DND-41 (cell line): Measurements from ENCODE around the gene NUMA1.

ENCODE experiments used
- ATAC-seq: fragments of 200-7000 bp; cut with Tn5 transposase; 3 replicates; pipeline ENCODE4 v1.9.1; 2021; ENCODE audit warnings: low read depth; ENCODE audit not compliant: insufficient read depth
- DNase-seq: peaks from one replicate; pipeline ENCODE4 v3.0.0-alpha.2; 2020
- H2AFZ ChIP-seq: 2 replicates; pipeline ENCODE4 v1.6.0; 2012; ENCODE audit warnings: low read depth, low read length
- H3K27ac ChIP-seq: 2 replicates; pipeline ENCODE4 v1.5.1; 2012; ENCODE audit warnings: low read length, inconsistent platforms
- H3K27me3 ChIP-seq: fragments of 200-600 bp; sonication (generic); 2 replicates; pipeline ENCODE4 v1.6.0; 2012; ENCODE audit warnings: low read length, mild to moderate bottlenecking, inconsistent platforms; ENCODE audit not compliant: insufficient read depth, poor library complexity
- H3K36me3 ChIP-seq: 2 replicates; pipeline ENCODE4 v1.5.1; 2012; ENCODE audit warnings: low read length, inconsistent platforms; ENCODE audit not compliant: insufficient read depth
- H3K4me1 ChIP-seq: 2 replicates; pipeline ENCODE4 v1.5.1; 2012; ENCODE audit warnings: mild to moderate bottlenecking, low read length; ENCODE audit not compliant: insufficient read depth
- H3K4me2 ChIP-seq: 2 replicates; pipeline ENCODE4 v1.6.0; 2012; ENCODE audit warnings: mild to moderate bottlenecking, moderate library complexity, low read length, inconsistent platforms; ENCODE audit not compliant: insufficient read depth
- H3K4me3 ChIP-seq, 2 experiments: fragments of 200-600 bp in 1 of 2; shearing (Covaris generic) in 1 of 2; 2 replicates each; pipeline ENCODE4 v1.5.1; 2012 to 2016; ENCODE audit warnings: inconsistent platforms in 2 of 2, low read length in 2 of 2, mild to moderate bottlenecking in 2 of 2, low read depth in 1 of 2, moderate library complexity in 1 of 2
- H3K79me2 ChIP-seq: 2 replicates; pipeline ENCODE4 v1.6.0; 2012; ENCODE audit warnings: low read length, inconsistent platforms; ENCODE audit not compliant: insufficient read depth
- H3K9ac ChIP-seq: 2 replicates; pipeline ENCODE4 v1.6.0; 2012; ENCODE audit warnings: low read depth, mild to moderate bottlenecking, inconsistent platforms, low read length, moderate library complexity
- H3K9me3 ChIP-seq: 2 replicates; pipeline ENCODE4 v1.5.1; 2012; ENCODE audit warnings: low read length, moderate library complexity, mild to moderate bottlenecking, inconsistent platforms; ENCODE audit not compliant: insufficient read depth, severe bottlenecking
- H4K20me1 ChIP-seq: 2 replicates; pipeline ENCODE4 v1.6.0; 2012; ENCODE audit warnings: low read length; ENCODE audit not compliant: insufficient read depth
- EZH2 ChIP-seq: IDR thresholded peaks from 3 replicates; pipeline ENCODE4 v1.6.1; 2012; ENCODE audit warnings: borderline replicate concordance, low read depth, mild to moderate bottlenecking, moderate library complexity, low read length, inconsistent platforms; ENCODE audit not compliant: severe bottlenecking
- TF ChIP-seq, protein P1 (sequence below): IDR thresholded peaks from 2 replicates; pipeline ENCODE4 v1.5.1; 2012; ENCODE audit warnings: borderline replicate concordance, low read length, moderate library complexity, mild to moderate bottlenecking; ENCODE audit not compliant: poor library complexity, severe bottlenecking; ENCODE audit errors: extremely low read depth

The NUMA1 gene

DNA sequence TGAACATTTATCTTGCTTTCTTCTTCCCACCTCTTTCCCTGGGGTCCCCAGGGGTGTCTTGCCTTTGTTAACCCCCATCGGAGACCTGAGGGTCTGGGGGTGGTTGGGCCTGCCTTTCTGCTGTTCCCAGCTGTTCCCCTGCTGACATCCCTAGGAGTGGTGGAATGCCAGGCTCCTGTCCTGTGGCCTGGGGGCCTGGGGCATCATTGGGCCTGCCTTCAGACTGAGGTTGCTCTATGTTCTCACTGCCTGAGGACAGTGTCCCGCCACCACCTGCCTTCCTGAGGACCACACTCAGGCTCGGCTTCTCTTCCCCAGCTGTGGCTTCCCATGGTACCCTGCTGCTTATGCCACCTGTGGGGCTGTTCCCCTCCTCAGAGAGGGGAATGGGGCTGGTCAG lies 82.7 kb downstream of the NUMA1 start:
- no peak overlapping the region for H2AFZ ChIP-seq
- H3K27ac ChIP-seq, result no peak overlapping the region
- no peaks in the 10 kb centered on the region for H3K27me3 ChIP-seq
- H3K36me3 ChIP-seq, result peaks cover 23% of the 10 kb centered on the region
- H4K20me1 ChIP-seq, result peaks cover 7% of the 10 kb centered on the region
- no peak overlapping the region for H3K4me2 ChIP-seq
- H3K9ac ChIP-seq, result no peak overlapping the region
- no peaks in the 10 kb centered on the region for H3K79me2 ChIP-seq
- H3K9me3 ChIP-seq, result no peaks in the 10 kb centered on the region
- H3K4me1 ChIP-seq, result no peaks in the 10 kb centered on the region
- DNase-seq (no peak), ATAC-seq (no peak)
- H3K4me3 ChIP-seq, result no peak overlapping the region
- TF ChIP-seq, protein P1, sequence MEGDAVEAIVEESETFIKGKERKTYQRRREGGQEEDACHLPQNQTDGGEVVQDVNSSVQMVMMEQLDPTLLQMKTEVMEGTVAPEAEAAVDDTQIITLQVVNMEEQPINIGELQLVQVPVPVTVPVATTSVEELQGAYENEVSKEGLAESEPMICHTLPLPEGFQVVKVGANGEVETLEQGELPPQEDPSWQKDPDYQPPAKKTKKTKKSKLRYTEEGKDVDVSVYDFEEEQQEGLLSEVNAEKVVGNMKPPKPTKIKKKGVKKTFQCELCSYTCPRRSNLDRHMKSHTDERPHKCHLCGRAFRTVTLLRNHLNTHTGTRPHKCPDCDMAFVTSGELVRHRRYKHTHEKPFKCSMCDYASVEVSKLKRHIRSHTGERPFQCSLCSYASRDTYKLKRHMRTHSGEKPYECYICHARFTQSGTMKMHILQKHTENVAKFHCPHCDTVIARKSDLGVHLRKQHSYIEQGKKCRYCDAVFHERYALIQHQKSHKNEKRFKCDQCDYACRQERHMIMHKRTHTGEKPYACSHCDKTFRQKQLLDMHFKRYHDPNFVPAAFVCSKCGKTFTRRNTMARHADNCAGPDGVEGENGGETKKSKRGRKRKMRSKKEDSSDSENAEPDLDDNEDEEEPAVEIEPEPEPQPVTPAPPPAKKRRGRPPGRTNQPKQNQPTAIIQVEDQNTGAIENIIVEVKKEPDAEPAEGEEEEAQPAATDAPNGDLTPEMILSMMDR, result no peak

DNA sequence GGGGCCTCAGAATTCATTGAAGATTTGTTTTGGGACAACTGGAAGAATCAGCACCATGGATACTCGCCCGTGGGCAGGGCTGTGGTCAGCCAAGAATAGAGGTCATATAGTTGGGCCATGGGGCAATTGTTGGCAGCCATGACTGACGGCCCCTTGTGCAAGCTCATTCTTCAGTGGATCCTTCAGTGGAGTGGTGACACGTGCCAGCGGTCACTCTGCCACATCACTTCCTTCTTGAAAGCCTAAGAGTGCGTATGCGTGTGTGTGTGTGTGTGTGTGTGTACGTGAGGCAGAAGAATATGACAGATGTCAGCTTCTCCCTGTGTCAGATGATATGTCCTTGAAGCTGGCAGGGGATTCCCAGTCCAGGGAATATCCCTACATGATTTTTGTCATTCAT lies 83.4 kb downstream of the NUMA1 start:
- Histone ChIP-seq H3K4me1 (no peaks in the 10 kb centered on the region), H3K4me2 (no peak overlapping the region), H3K79me2 (no peaks in the 10 kb centered on the region), H3K9ac (no peak overlapping the region), H3K27me3 (no peaks in the 10 kb centered on the region), H3K4me3 (no peak overlapping the region), H3K27ac (no peak overlapping the region), H4K20me1 (peaks cover 7% of the 10 kb centered on the region), H3K36me3 (peaks cover 17% of the 10 kb centered on the region), H3K9me3 (no peaks in the 10 kb centered on the region), H2AFZ (no peak overlapping the region)
- no peak for ATAC-seq
- no peak for DNase-seq
- TF ChIP-seq, protein P1, result no peak
- TF ChIP-seq EZH2, result no peak

DNA sequence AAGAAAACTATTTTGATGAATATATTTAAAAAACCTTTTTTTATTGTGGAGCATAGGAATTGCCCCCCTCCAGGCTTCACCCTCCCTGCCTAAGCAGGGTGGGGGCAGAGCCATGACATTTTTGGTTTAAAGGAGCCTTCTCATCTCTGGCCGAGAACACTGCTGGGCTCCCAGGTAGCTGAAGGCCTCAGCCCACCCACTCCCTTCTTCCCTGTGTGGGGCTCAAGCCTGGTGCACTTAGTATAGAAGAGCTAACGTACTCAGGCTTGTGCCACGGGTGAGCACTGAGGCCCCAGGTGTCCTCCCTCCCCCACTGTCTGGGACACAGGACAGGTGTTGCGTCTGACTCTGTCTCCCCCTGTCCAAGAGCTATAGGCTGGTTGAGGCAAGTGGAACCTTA lies 83.8 kb downstream of the NUMA1 start:
- Histone ChIP-seq H3K27me3 (no peaks in the 10 kb centered on the region), H3K4me2 (no peak overlapping the region), H3K4me1 (no peaks in the 10 kb centered on the region), H3K9ac (no peak overlapping the region), H3K36me3 (peaks cover 13% of the 10 kb centered on the region), H2AFZ (no peak overlapping the region), H3K27ac (no peak overlapping the region), H4K20me1 (peaks cover 7% of the 10 kb centered on the region), H3K79me2 (no peaks in the 10 kb centered on the region), H3K9me3 (no peaks in the 10 kb centered on the region), H3K4me3 (no peak overlapping the region)
- TF ChIP-seq, protein P1, result no peak
- no peak for TF ChIP-seq EZH2
- ATAC-seq (no peak), DNase-seq (no peak)

DNA sequence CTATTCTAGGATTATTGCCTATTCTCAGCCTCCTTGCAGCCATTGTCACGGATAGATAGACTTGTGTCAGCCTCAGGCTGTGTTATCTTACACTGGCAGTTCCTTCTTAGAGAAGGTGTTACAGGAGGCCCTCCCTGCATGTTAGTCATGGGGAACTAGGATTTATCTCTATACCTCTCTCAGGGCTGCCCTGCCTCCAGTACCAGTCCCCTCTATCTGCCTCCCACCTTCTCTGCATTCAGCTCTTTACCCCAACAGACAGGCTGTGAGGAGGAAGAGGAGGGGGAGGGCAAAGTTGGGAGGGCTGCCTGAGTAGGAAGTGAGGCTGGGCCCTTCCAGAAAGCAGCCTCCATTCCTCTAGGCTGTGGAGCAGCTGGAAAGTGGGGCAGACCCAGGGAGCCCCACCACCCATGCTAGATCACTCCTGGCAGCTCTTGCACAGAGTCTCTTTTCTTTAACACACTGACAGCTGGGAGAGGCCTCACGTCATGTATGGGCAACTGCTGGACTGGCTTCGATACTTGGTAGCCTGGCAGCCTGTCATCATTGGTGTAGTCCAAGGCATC lies 84.5 kb downstream of the NUMA1 start:
- DNase-seq, result no peak

More for the DNA sequence above, 84.5 kb downstream of the NUMA1 start:
- peaks cover 7% of the 10 kb centered on the region for H3K36me3 ChIP-seq
- no peaks in the 10 kb centered on the region for H3K9me3 ChIP-seq
- TF ChIP-seq, protein P1, result no peak
- TF ChIP-seq EZH2, result no peak
- H4K20me1 ChIP-seq, result peaks cover 5% of the 10 kb centered on the region
- no peaks in the 10 kb centered on the region for H3K4me1 ChIP-seq
- no peak overlapping the region for H2AFZ ChIP-seq
- H3K4me2 ChIP-seq, result no peak overlapping the region
- no peak overlapping the region for H3K9ac ChIP-seq
- no peak for ATAC-seq
- H3K27me3 ChIP-seq, result no peaks in the 10 kb centered on the region
- no peak overlapping the region for H3K4me3 ChIP-seq
- no peak overlapping the region for H3K27ac ChIP-seq
- no peaks in the 10 kb centered on the region for H3K79me2 ChIP-seq
